K562 (cell line): ENCODE results near the gene TM7SF2. TPM values are rescaled to one million over a fixed set of nuclear protein-coding genes. Genes with fewer than 3 reads are reported as not detected.

Experiments used
- BMI1 ChIP-seq: fragments of 150-350 bp; IDR thresholded peaks from 2 replicates; pipeline ENCODE4 v1.6.1; 2014; ENCODE audit warnings: low read length
- CC2D1A ChIP-seq: fragments of 450-650 bp; IDR thresholded peaks from 2 replicates; pipeline ENCODE4 v1.6.1; 2017; ENCODE audit warnings: mild to moderate bottlenecking
- CEBPB ChIP-seq: fragments of 450-650 bp; IDR thresholded peaks from 2 replicates; pipeline ENCODE4 v1.6.1; 2016; ENCODE audit warnings: missing genetic modification characterization, missing compliant biosample characterization
- FOXK1 ChIP-seq: sonication (generic); formaldehyde crosslinking; IDR thresholded peaks from 2 replicates; pipeline ENCODE4 v1.8.0; 2022; ENCODE audit warnings: missing genetic modification reagents, mild to moderate bottlenecking, borderline replicate concordance
- HMGN3 ChIP-seq: IDR thresholded peaks from 2 replicates; pipeline ENCODE4 v1.6.1; 2011; ENCODE audit warnings: borderline replicate concordance, low read depth, mild to moderate bottlenecking, mixed read lengths, low read length; ENCODE audit not compliant: insufficient read length; ENCODE audit errors: extremely low read depth
- MAZ ChIP-seq, 2 experiments: fragments of 450-650 bp in 1 of 2; sonication (generic) in 1 of 2; formaldehyde crosslinking; IDR thresholded peaks in 1 of 2; conservative IDR thresholded peaks in 1 of 2; 2 replicates each; pipeline versions ENCODE4 v1.4.0 to v1.5.0; 2020; ENCODE audit warnings: mild to moderate bottlenecking in 1 of 2, missing genetic modification reagents in 1 of 2
- NR2C2 ChIP-seq, 2 experiments: fragments of 200-800 bp in 1 of 2; sonication (Bioruptor generic) in 1 of 2; sonication (generic) in 1 of 2; formaldehyde crosslinking in 1 of 2; IDR thresholded peaks; 2 replicates each; pipeline versions ENCODE4 v1.6.1 to v1.8.0; 2016 to 2022; ENCODE audit warnings: mild to moderate bottlenecking in 1 of 2, missing compliant biosample characterization in 1 of 2, missing genetic modification characterization in 1 of 2, missing genetic modification reagents in 1 of 2
- POLR2G ChIP-seq: fragments of 200-400 bp; formaldehyde crosslinking; IDR thresholded peaks from 2 replicates; pipeline ENCODE4 v1.6.1; 2017; ENCODE audit warnings: low read depth, mild to moderate bottlenecking, antibody characterized with exemption, low read length, moderate library complexity
- POLR3A ChIP-seq: IDR thresholded peaks from 2 replicates; pipeline ENCODE4 v1.6.1; 2011; ENCODE audit warnings: borderline replicate concordance, mild to moderate bottlenecking, moderate library complexity; ENCODE audit not compliant: insufficient read length, insufficient read depth; ENCODE audit errors: extremely low read depth
- RB1 ChIP-seq: fragments of 450-650 bp; IDR thresholded peaks from 2 replicates; pipeline ENCODE4 v1.6.1; 2017; ENCODE audit warnings: low read depth, mild to moderate bottlenecking
- SETDB1 ChIP-seq: IDR thresholded peaks from one replicate; pipeline ENCODE4 v1.6.1; 2012; ENCODE audit warnings: low read length, control low read depth, inconsistent platforms
- SMAD4 ChIP-seq: fragments of 250-450 bp; sonication (Bioruptor Pico); conservative IDR thresholded peaks from 2 replicates; pipeline ENCODE4 v1.8.0; 2021; ENCODE audit warnings: inconsistent platforms, mild to moderate bottlenecking, moderate library complexity
- SPI1 ChIP-seq: IDR thresholded peaks from 2 replicates; pipeline ENCODE4 v1.6.1; 2011; ENCODE audit warnings: low read depth, low read length, control low read depth, borderline replicate concordance
- ZNF23 ChIP-seq: fragments of 250-450 bp; sonication (Bioruptor Pico); IDR thresholded peaks from 2 replicates; pipeline ENCODE4 v1.4.0; 2020; ENCODE audit warnings: mild to moderate bottlenecking
- polyA plus RNA-seq, 8 experiments: library from polyadenylated mRNA; depleted of rRNA in 4 of 8; stranded (reverse) in 5 of 8; unstranded in 3 of 8; fragments of >200 nt; fragmentation: Nextera tagmentation in 2 of 8; fragmentation: Illumina TruSeq in 1 of 8; extraction: Ambion mirVana in 2 of 8; extraction: Trizol in 1 of 8; gene quantifications; 2 replicates each; pipeline versions ENCODE4 v1.2.1 to v1.2.3, GENCODE V29; 2011 to 2014; ENCODE audit warnings: inconsistent platforms in 1 of 8, missing spikeins in 1 of 8
- total RNA-seq, 7 experiments: library from RNA; depleted of rRNA in 6 of 7; stranded (reverse); fragments of >200 nt in 6 of 7; fragmentation: Illumina TruSeq in 2 of 7; extraction: Trizol in 2 of 7; gene quantifications; 2 replicates each; pipeline versions ENCODE4 v1.2.1 to v1.2.3, GENCODE V29; 2011 to 2021; ENCODE audit warnings: low replicate concordance in 1 of 7
- TF ChIP-seq, protein P1 (sequence below): sonication (generic); formaldehyde crosslinking; IDR thresholded peaks from 2 replicates; pipeline ENCODE4 v1.8.1; 2022; ENCODE audit warnings: missing genetic modification reagents
- TF ChIP-seq, protein P2 (sequence below): sonication (generic); formaldehyde crosslinking; IDR thresholded peaks from 2 replicates; pipeline ENCODE4 v1.8.1; 2023; ENCODE audit warnings: mild to moderate bottlenecking, missing genetic modification reagents
- TF ChIP-seq, protein P3 (sequence below): sonication (generic); formaldehyde crosslinking; IDR thresholded peaks from 2 replicates; pipeline ENCODE4 v1.8.1; 2023; ENCODE audit warnings: mild to moderate bottlenecking, missing genetic modification reagents
- TF ChIP-seq, protein P4 (sequence below): sonication (generic); formaldehyde crosslinking; IDR thresholded peaks from 2 replicates; pipeline ENCODE4 v1.8.0; 2022; ENCODE audit warnings: mild to moderate bottlenecking, low read depth, missing genetic modification reagents
- TF ChIP-seq, protein P5 (sequence below): sonication (generic); formaldehyde crosslinking; IDR thresholded peaks from 2 replicates; pipeline ENCODE4 v1.5.0; 2020; ENCODE audit warnings: missing genetic modification reagents

The TM7SF2 gene
- total and polyA plus RNA-seq, 9 of the 15 experiments (the other 6 are each of a cell fraction or from before 2014, with no cell fraction given): 1.2 to 22.0 (median 14.3) TPM

DNA sequence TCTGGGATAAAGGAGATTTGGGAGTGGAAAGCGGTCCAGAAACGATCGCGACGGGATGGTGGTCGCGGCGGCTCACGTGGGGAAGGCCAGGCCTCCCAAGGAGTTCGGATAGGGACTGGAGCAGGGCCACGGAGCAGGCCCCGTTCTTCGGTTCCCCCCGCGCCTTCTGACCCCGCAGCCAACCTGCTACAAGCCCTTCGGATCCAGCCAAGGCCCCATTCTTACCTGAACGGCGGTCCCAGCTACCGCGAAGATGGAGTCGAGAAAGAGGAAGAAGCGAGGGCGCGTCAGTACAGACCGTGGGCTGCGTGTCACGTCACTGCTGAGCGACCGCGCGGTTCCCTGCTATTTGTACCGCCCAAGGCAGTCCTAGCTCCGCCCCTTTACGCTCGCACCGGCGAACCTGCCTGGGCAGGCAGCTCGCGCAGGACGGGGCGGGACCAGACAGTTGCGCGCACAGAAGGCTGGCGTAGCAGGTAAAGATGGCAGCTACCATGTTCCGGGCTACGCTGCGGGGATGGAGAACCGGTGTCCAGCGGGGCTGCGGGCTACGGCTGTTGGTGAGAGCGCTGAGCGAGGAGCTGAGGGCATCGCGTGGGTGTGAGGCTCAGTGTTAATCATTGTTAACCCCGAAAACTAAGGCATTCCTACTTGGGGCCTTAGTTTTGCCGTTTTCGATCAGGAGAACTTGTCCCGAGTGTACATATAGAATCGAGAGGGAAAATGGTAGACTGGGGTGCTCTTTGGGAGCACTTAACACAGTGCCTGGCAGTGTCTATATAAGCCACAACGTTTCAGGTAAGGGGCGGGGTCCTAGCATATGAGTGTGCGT, 10.4 kb downstream of the TM7SF2 start, which contains the start of the genes FAU and MRPL49 (continued):
- no peak; the same call in none of the 2 replicates for TF ChIP-seq SMAD4
- peak; percentile 75 for TF ChIP-seq SPI1
- TF ChIP-seq POLR3A: no peak
- TF ChIP-seq, protein P1, sequence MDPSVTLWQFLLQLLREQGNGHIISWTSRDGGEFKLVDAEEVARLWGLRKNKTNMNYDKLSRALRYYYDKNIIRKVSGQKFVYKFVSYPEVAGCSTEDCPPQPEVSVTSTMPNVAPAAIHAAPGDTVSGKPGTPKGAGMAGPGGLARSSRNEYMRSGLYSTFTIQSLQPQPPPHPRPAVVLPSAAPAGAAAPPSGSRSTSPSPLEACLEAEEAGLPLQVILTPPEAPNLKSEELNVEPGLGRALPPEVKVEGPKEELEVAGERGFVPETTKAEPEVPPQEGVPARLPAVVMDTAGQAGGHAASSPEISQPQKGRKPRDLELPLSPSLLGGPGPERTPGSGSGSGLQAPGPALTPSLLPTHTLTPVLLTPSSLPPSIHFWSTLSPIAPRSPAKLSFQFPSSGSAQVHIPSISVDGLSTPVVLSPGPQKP: no peak
- no peak for TF ChIP-seq BMI1
- TF ChIP-seq CC2D1A: no peak
- TF ChIP-seq, protein P2, sequence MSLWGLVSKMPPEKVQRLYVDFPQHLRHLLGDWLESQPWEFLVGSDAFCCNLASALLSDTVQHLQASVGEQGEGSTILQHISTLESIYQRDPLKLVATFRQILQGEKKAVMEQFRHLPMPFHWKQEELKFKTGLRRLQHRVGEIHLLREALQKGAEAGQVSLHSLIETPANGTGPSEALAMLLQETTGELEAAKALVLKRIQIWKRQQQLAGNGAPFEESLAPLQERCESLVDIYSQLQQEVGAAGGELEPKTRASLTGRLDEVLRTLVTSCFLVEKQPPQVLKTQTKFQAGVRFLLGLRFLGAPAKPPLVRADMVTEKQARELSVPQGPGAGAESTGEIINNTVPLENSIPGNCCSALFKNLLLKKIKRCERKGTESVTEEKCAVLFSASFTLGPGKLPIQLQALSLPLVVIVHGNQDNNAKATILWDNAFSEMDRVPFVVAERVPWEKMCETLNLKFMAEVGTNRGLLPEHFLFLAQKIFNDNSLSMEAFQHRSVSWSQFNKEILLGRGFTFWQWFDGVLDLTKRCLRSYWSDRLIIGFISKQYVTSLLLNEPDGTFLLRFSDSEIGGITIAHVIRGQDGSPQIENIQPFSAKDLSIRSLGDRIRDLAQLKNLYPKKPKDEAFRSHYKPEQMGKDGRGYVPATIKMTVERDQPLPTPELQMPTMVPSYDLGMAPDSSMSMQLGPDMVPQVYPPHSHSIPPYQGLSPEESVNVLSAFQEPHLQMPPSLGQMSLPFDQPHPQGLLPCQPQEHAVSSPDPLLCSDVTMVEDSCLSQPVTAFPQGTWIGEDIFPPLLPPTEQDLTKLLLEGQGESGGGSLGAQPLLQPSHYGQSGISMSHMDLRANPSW: peak; percentile 90
- TF ChIP-seq, protein P3, sequence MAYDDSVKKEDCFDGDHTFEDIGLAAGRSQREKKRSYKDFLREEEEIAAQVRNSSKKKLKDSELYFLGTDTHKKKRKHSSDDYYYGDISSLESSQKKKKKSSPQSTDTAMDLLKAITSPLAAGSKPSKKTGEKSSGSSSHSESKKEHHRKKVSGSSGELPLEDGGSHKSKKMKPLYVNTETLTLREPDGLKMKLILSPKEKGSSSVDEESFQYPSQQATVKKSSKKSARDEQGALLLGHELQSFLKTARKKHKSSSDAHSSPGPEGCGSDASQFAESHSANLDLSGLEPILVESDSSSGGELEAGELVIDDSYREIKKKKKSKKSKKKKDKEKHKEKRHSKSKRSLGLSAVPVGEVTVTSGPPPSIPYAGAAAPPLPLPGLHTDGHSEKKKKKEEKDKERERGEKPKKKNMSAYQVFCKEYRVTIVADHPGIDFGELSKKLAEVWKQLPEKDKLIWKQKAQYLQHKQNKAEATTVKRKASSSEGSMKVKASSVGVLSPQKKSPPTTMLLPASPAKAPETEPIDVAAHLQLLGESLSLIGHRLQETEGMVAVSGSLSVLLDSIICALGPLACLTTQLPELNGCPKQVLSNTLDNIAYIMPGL (CRISPR knock-in tag): 0 out of 2 replicates have a peak, but pooled peaks have one; percentile 5
- TF ChIP-seq HMGN3: peak; percentile 37
- no peak for TF ChIP-seq CEBPB (tag)
- TF ChIP-seq FOXK1 (CRISPR knock-in tag): no peak
- TF ChIP-seq MAZ (CRISPR knock-in tag; conservative IDR thresholded peaks at IDR 0.05 in 1 of 2, IDR thresholded peaks at IDR 0.05 in 1 of 2): peak in 1 of 2 experiments; percentile 32
- peak; percentile 66; the same call in 1 of the 2 replicates for TF ChIP-seq RB1
- TF ChIP-seq, protein P4, sequence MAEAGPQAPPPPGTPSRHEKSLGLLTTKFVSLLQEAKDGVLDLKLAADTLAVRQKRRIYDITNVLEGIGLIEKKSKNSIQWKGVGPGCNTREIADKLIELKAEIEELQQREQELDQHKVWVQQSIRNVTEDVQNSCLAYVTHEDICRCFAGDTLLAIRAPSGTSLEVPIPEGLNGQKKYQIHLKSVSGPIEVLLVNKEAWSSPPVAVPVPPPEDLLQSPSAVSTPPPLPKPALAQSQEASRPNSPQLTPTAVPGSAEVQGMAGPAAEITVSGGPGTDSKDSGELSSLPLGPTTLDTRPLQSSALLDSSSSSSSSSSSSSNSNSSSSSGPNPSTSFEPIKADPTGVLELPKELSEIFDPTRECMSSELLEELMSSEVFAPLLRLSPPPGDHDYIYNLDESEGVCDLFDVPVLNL (CRISPR knock-in tag): peak; percentile 81
- no peak for TF ChIP-seq SETDB1
- peak; percentile 81 for TF ChIP-seq NR2C2 (CRISPR knock-in tag; IDR thresholded peaks at IDR 0.05)
- TF ChIP-seq NR2C2 (tag; IDR thresholded peaks at IDR 0.05): peak; percentile 84
- TF ChIP-seq, protein P5, sequence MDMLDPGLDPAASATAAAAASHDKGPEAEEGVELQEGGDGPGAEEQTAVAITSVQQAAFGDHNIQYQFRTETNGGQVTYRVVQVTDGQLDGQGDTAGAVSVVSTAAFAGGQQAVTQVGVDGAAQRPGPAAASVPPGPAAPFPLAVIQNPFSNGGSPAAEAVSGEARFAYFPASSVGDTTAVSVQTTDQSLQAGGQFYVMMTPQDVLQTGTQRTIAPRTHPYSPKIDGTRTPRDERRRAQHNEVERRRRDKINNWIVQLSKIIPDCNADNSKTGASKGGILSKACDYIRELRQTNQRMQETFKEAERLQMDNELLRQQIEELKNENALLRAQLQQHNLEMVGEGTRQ (CRISPR knock-in tag): no peak
- no peak for TF ChIP-seq ZNF23 (CRISPR knock-in tag)
- peak; percentile 99 for TF ChIP-seq POLR2G
